H1 (cell line): ENCODE data around the gene CIRBP. TPM values are rescaled to one million over a fixed set of nuclear protein-coding genes. Genes with fewer than 3 reads are reported as not detected.

Experiments
- EZH2 ChIP-seq: fragments of 200-600 bp; sonication (generic); IDR thresholded peaks from 2 replicates; pipeline ENCODE4 v1.7.1; 2012; ENCODE audit warnings: low read depth, mild to moderate bottlenecking, moderate library complexity, low read length, inconsistent platforms; ENCODE audit not compliant: severe bottlenecking
- MAFK ChIP-seq: IDR thresholded peaks from 2 replicates; pipeline ENCODE4 v1.6.1; 2012; ENCODE audit warnings: low read depth, mild to moderate bottlenecking, improper control_type of control experiment, low read length
- NANOG ChIP-seq: IDR thresholded peaks from 2 replicates; pipeline ENCODE4 v1.6.1; 2011; ENCODE audit warnings: low read length, low read depth, mild to moderate bottlenecking, inconsistent platforms; ENCODE audit not compliant: insufficient read depth, poor library complexity, severe bottlenecking
- PHF8 ChIP-seq: fragments of 200-600 bp; sonication (generic); conservative IDR thresholded peaks from 2 replicates; pipeline ENCODE4 v1.7.1; 2012; ENCODE audit warnings: low read depth, mild to moderate bottlenecking, inconsistent platforms, low read length, moderate library complexity
- RXRA ChIP-seq: IDR thresholded peaks from 2 replicates; pipeline ENCODE4 v1.6.1; 2011; ENCODE audit warnings: low read depth, mild to moderate bottlenecking, low read length, moderate library complexity; ENCODE audit not compliant: insufficient read depth
- SIX5 ChIP-seq: IDR thresholded peaks from 2 replicates; pipeline ENCODE4 v1.6.1; 2011; ENCODE audit warnings: mild to moderate bottlenecking, low read depth, low read length
- SUZ12 ChIP-seq: fragments of 200-600 bp; sonication (generic); IDR thresholded peaks from 2 replicates; pipeline ENCODE4 v1.6.1; 2012; ENCODE audit warnings: mild to moderate bottlenecking, inconsistent platforms, low read length, moderate library complexity, mixed read lengths
- polyA plus RNA-seq, 7 experiments: library from polyadenylated mRNA; depleted of rRNA in 3 of 7; stranded (reverse) in 5 of 7; unstranded in 2 of 7; fragments of >200 nt in 5 of 7; fragments of 200-250 nt in 2 of 7; gene quantifications; 1 replicate in 5 of 7; 2 replicates in 1 of 7; 4 replicates in 1 of 7; pipeline versions ENCODE4 v1.2.1 to v1.2.3, GENCODE V29; 2011 to 2013; ENCODE audit warnings: missing spikeins in 2 of 7, mixed read lengths in 2 of 7
- total RNA-seq: library from RNA; stranded (reverse); fragmentation: NEBNext Ultra II Directional; extraction: Animal tissue kit (Norgen Biotek cat#: 25700); gene quantifications from 2 replicates; pipeline ENCODE4 v1.2.1, GENCODE V29; 2021
- TF ChIP-seq, protein P1 (sequence below): fragments of 300-600 bp; sonication (generic); IDR thresholded peaks from 2 replicates; pipeline ENCODE4 v1.7.1; 2012; ENCODE audit warnings: low read length, moderate library complexity, mild to moderate bottlenecking, inconsistent platforms; ENCODE audit not compliant: insufficient replicate concordance

Gene CIRBP
- total and polyA plus RNA-seq, 2 of the 8 experiments (the other 6 are each of a cell fraction or from before 2014, with no cell fraction given) = 175 to 199 TPM

DNA sequence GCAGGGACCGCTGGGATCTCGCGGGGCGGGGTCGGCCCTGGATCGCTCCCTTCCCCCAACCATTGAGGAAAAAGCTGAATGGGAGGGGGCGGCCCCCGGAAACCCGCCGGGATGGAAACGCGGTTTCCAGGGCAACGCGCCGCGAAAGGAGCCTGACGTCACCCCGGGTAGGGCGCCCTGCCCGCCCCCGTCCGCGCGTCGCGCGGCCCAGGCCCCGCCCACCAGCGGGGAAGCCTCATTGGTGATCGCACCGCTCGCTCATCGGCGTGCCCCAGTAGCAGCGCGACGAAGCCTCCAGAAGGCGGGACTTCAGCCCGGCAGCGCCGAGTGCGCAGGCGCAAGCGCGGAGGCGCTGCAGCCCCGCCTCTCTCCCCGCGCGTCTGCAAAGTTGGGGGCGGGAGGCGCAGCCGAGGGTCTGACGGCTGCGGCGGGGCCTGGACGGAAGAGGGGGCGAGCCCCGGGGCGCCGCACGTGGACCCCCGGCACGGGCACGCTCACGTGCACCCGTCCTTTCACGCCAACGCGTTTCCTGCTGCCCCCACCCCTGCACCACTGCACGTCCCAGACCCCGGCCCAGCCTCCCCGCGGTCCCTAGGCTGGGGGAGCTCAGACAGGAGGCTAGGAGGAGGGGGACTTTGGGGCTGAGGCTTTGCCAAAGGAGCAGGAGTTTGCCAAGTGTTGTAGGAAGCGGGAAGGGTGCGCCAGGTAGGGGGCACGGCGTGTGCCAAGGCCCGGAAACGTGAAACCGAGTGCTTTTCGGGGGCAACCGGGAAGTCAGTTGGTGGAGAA lies 8.2 kb upstream of the CIRBP start (continued):
- TF ChIP-seq, protein P1, sequence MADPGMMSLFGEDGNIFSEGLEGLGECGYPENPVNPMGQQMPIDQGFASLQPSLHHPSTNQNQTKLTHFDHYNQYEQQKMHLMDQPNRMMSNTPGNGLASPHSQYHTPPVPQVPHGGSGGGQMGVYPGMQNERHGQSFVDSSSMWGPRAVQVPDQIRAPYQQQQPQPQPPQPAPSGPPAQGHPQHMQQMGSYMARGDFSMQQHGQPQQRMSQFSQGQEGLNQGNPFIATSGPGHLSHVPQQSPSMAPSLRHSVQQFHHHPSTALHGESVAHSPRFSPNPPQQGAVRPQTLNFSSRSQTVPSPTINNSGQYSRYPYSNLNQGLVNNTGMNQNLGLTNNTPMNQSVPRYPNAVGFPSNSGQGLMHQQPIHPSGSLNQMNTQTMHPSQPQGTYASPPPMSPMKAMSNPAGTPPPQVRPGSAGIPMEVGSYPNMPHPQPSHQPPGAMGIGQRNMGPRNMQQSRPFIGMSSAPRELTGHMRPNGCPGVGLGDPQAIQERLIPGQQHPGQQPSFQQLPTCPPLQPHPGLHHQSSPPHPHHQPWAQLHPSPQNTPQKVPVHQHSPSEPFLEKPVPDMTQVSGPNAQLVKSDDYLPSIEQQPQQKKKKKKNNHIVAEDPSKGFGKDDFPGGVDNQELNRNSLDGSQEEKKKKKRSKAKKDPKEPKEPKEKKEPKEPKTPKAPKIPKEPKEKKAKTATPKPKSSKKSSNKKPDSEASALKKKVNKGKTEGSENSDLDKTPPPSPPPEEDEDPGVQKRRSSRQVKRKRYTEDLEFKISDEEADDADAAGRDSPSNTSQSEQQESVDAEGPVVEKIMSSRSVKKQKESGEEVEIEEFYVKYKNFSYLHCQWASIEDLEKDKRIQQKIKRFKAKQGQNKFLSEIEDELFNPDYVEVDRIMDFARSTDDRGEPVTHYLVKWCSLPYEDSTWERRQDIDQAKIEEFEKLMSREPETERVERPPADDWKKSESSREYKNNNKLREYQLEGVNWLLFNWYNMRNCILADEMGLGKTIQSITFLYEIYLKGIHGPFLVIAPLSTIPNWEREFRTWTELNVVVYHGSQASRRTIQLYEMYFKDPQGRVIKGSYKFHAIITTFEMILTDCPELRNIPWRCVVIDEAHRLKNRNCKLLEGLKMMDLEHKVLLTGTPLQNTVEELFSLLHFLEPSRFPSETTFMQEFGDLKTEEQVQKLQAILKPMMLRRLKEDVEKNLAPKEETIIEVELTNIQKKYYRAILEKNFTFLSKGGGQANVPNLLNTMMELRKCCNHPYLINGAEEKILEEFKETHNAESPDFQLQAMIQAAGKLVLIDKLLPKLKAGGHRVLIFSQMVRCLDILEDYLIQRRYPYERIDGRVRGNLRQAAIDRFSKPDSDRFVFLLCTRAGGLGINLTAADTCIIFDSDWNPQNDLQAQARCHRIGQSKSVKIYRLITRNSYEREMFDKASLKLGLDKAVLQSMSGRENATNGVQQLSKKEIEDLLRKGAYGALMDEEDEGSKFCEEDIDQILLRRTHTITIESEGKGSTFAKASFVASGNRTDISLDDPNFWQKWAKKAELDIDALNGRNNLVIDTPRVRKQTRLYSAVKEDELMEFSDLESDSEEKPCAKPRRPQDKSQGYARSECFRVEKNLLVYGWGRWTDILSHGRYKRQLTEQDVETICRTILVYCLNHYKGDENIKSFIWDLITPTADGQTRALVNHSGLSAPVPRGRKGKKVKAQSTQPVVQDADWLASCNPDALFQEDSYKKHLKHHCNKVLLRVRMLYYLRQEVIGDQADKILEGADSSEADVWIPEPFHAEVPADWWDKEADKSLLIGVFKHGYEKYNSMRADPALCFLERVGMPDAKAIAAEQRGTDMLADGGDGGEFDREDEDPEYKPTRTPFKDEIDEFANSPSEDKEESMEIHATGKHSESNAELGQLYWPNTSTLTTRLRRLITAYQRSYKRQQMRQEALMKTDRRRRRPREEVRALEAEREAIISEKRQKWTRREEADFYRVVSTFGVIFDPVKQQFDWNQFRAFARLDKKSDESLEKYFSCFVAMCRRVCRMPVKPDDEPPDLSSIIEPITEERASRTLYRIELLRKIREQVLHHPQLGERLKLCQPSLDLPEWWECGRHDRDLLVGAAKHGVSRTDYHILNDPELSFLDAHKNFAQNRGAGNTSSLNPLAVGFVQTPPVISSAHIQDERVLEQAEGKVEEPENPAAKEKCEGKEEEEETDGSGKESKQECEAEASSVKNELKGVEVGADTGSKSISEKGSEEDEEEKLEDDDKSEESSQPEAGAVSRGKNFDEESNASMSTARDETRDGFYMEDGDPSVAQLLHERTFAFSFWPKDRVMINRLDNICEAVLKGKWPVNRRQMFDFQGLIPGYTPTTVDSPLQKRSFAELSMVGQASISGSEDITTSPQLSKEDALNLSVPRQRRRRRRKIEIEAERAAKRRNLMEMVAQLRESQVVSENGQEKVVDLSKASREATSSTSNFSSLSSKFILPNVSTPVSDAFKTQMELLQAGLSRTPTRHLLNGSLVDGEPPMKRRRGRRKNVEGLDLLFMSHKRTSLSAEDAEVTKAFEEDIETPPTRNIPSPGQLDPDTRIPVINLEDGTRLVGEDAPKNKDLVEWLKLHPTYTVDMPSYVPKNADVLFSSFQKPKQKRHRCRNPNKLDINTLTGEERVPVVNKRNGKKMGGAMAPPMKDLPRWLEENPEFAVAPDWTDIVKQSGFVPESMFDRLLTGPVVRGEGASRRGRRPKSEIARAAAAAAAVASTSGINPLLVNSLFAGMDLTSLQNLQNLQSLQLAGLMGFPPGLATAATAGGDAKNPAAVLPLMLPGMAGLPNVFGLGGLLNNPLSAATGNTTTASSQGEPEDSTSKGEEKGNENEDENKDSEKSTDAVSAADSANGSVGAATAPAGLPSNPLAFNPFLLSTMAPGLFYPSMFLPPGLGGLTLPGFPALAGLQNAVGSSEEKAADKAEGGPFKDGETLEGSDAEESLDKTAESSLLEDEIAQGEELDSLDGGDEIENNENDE = no peak
- no peak for TF ChIP-seq MAFK
- TF ChIP-seq EZH2 = no peak
- no peak for TF ChIP-seq PHF8
- no peak for TF ChIP-seq NANOG
- no peak for TF ChIP-seq SIX5
- TF ChIP-seq SUZ12 = no peak
- no peak for TF ChIP-seq RXRA
